Measurements from ENCODE around the gene ABCB4. TPM values are rescaled to one million over a fixed set of nuclear protein-coding genes. Genes with fewer than 3 reads are reported as not detected.

ABCB4 gene
- total RNA-seq, 1 experiment from 2014 or later, result not detected

DNA sequence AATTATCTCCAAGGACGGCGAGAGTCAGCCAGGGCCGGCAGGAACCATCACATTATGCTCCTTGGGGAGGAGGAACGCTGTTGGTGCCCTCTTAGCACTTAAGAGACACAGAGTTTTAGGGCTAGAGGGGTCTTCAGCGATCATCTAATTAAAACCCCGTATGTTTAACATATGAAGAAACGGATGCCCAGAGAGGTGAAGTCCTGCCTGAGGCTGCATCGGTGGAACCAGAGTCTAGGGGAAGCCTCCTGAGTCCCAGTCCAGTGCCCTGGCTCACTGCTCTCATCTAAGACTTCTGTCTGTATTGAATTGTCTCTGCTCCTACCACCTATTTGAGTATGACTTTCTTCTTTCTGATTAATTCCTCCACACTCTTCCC lies 688 bp upstream of the ABCB4 start:
- intact Hi-C loops (cut with micrococcal nuclease; ENCODE audit: unreplicated experiment), result no loop called here
- H3K79me2 ChIP-seq (ENCODE audit: low read depth), result no peaks in the 10 kb centered on the region
- ChIA-PET CTCF (no interaction called here), POLR2A (ENCODE audit: unreplicated experiment) (no interaction called here)
- H3K4me2 ChIP-seq, result no peak overlapping the region
- H3F3A ChIP-seq (ENCODE audit: insufficient read depth, low read depth), result no peaks in the 10 kb centered on the region
- no peak for DNase-seq
- no peak overlapping the region for H3K27ac ChIP-seq
- no TSS peak for BruUV-seq (replicated peaks)
- TF ChIP-seq, protein P1, sequence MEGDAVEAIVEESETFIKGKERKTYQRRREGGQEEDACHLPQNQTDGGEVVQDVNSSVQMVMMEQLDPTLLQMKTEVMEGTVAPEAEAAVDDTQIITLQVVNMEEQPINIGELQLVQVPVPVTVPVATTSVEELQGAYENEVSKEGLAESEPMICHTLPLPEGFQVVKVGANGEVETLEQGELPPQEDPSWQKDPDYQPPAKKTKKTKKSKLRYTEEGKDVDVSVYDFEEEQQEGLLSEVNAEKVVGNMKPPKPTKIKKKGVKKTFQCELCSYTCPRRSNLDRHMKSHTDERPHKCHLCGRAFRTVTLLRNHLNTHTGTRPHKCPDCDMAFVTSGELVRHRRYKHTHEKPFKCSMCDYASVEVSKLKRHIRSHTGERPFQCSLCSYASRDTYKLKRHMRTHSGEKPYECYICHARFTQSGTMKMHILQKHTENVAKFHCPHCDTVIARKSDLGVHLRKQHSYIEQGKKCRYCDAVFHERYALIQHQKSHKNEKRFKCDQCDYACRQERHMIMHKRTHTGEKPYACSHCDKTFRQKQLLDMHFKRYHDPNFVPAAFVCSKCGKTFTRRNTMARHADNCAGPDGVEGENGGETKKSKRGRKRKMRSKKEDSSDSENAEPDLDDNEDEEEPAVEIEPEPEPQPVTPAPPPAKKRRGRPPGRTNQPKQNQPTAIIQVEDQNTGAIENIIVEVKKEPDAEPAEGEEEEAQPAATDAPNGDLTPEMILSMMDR (conservative IDR thresholded peaks at IDR 0.05), result no peak
- no peak for TF ChIP-seq EZH2 (IDR thresholded peaks at IDR 0.05; ENCODE audit: low read depth)
- 0 out of 2 replicates have a peak overlapping the region, but pooled peaks have one; percentile 25 for H2AFZ ChIP-seq
- no peaks in the 10 kb centered on the region for H4K20me1 ChIP-seq (ENCODE audit: insufficient read depth)
- H3K4me3 ChIP-seq, result no peak overlapping the region
- no peaks in the 10 kb centered on the region for H3K27me3 ChIP-seq (ENCODE audit: insufficient read depth, low read depth)
- no peaks in the 10 kb centered on the region for H3K9me3 ChIP-seq (ENCODE audit: insufficient read depth, low read depth)
- no peaks in the 10 kb centered on the region for H3K9me2 ChIP-seq (ENCODE audit: insufficient read depth)
- no peaks in the 10 kb centered on the region for H3K4me1 ChIP-seq (replicated peaks; ENCODE audit: insufficient read depth)
- H3K36me3 ChIP-seq (ENCODE audit: low read depth), result no peaks in the 10 kb centered on the region

DNA sequence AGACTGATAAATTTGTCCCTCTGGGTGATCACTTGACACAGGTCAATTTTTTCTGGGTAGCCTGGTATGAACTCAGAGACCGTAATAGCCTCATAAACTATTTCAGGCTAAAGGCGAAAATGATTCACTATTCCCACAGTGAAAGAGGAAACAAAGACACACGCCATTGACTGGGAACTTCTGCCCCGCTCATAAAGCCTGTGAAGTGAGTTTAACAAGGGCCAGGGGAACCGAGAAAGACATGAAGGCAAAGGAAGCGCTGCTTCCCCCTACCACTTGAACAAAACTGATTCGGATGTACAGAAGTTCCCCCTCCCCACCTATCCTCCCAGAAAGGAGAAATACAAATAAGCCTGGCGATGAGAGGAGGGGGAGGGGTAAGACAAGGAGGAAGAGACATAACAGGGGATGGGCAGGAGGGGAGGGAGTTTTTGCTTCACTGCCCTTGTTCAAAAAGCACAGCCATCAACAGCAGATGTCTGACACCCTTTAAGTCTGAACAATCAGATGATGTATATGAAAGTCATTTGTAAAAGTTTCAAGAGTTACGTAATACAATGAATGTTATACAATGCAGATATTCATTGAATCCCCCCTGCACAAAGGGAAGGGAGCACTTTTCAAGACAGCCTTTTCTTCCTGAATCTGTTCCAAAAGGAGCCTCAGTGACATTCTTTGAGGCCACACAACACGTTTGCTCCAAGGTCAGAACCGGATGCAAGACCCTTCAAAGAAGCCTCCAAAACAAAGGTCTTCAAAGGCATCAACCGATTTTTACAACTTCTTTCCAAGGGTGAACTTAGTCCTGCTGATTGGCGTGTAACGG lies 734 bp downstream of the ABCB4 start:
- Histone ChIP-seq H3F3A (ENCODE audit: insufficient read depth, low read depth) (no peaks in the 10 kb centered on the region), H4K20me1 (ENCODE audit: insufficient read depth) (no peaks in the 10 kb centered on the region), H3K27ac (no peak overlapping the region), H3K4me3 (no peak overlapping the region), H3K79me2 (ENCODE audit: low read depth) (no peaks in the 10 kb centered on the region), H3K9me2 (ENCODE audit: insufficient read depth) (no peaks in the 10 kb centered on the region), H3K4me2 (peak overlapping the region; percentile 61), H3K9me3 (ENCODE audit: insufficient read depth, low read depth) (no peaks in the 10 kb centered on the region), H3K4me1 (replicated peaks; ENCODE audit: insufficient read depth) (no peaks in the 10 kb centered on the region), H2AFZ (no peak overlapping the region), H3K27me3 (ENCODE audit: insufficient read depth, low read depth) (no peaks in the 10 kb centered on the region), H3K36me3 (ENCODE audit: low read depth) (no peaks in the 10 kb centered on the region)
- ChIA-PET POLR2A (ENCODE audit: unreplicated experiment) (no interaction called here), CTCF (no interaction called here)
- intact Hi-C loops (cut with micrococcal nuclease; ENCODE audit: unreplicated experiment), result no loop called here
- no TSS peak for BruUV-seq (replicated peaks)
- peak in 1 of 2 experiments; percentile 46 for DNase-seq
- no peak for TF ChIP-seq EZH2 (IDR thresholded peaks at IDR 0.05; ENCODE audit: low read depth)
- TF ChIP-seq, protein P1 (conservative IDR thresholded peaks at IDR 0.05), result no peak

DNA sequence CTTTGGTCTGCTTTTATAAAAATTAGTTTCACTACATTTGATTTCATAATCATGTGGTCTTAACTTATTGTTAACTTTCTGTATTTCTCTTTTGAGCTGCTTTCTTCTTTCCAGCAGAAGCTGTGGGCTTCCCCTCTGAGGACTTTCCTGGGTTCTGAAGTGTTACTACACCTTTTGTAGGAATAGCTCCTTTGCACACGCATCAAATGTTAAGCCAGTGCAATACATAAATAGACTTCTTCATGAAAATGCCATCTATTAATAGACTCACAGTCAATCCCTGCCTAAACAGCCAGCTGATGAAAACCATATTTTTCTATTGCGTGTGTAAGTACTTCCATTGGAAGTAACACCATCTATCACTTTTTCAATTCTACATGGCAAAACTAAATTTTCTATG lies 1.5 kb downstream of the ABCB4 start:
- CTCF ChIA-PET, result no interaction called here
- no peak overlapping the region for H2AFZ ChIP-seq
- POLR2A ChIA-PET (ENCODE audit: unreplicated experiment), result no interaction called here

More for the DNA sequence above, 1.5 kb downstream of the ABCB4 start:
- no peak for TF ChIP-seq EZH2 (IDR thresholded peaks at IDR 0.05; ENCODE audit: low read depth)
- TF ChIP-seq, protein P1 (conservative IDR thresholded peaks at IDR 0.05), result no peak
- intact Hi-C loops (cut with micrococcal nuclease; ENCODE audit: unreplicated experiment), result no loop called here
- Histone ChIP-seq H3F3A (ENCODE audit: insufficient read depth, low read depth) (no peaks in the 10 kb centered on the region), H3K36me3 (ENCODE audit: low read depth) (no peaks in the 10 kb centered on the region), H3K27me3 (ENCODE audit: insufficient read depth, low read depth) (no peaks in the 10 kb centered on the region), H3K9me3 (ENCODE audit: insufficient read depth, low read depth) (no peaks in the 10 kb centered on the region), H3K27ac (no peak overlapping the region), H3K9me2 (ENCODE audit: insufficient read depth) (no peaks in the 10 kb centered on the region), H4K20me1 (ENCODE audit: insufficient read depth) (no peaks in the 10 kb centered on the region), H3K4me3 (no peak overlapping the region), H3K79me2 (ENCODE audit: low read depth) (no peaks in the 10 kb centered on the region), H3K4me1 (replicated peaks; ENCODE audit: insufficient read depth) (no peaks in the 10 kb centered on the region), H3K4me2 (no peak overlapping the region)
- DNase-seq, result no peak
- BruUV-seq (replicated peaks), result no TSS peak

All from PC-9 (cell line).